Dedifferentiated amniotic fluid mesenchymal stem cell (primary cell): Measurements from ENCODE around the gene ZBTB16.

Experiments used
- DNase-seq: peaks from one replicate; pipeline ENCODE4 v3.0.0-alpha.2; 2016; ENCODE audit errors: extremely low spot score

ZBTB16 gene

GRCh38 chr11:114209904-114210303, 150.4 kb downstream of the ZBTB16 start:
- DNase-seq, result no peak

GRCh38 chr11:114211444-114212121, 152.1 kb downstream of the ZBTB16 start:
- no peak for DNase-seq

DNA sequence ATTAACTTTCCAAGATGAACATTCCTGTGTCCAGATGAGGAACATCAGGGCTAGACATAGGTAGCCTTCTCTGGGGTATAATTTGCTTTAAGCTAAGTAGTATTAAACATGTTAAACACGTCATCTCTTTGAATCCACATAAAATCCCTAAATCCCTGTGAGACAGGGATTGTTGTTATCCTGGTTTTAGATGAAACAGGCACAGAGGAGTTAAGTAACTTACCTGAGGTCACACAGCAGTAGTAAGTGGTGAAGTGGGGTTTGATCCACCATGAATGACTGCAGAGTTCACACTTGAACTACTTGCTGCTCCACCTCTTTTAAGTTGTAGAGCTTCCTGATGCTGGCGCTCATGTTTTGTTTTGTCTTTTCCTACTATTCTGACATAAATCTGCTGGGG, 154.1 kb downstream of the ZBTB16 start:
- no peak for DNase-seq

- DNase-seq, result no peak
Observed at GRCh38 chr11:114215428-114215827, 155.9 kb downstream of the ZBTB16 start.

- no peak for DNase-seq
Observed at GRCh38 chr11:114215871-114216795, 156.6 kb downstream of the ZBTB16 start.

- DNase-seq, result no peak
Observed at GRCh38 chr11:114216796-114217180, 157.3 kb downstream of the ZBTB16 start.

- no peak for DNase-seq
Observed at GRCh38 chr11:114218508-114218907, 159.0 kb downstream of the ZBTB16 start.

GRCh38 chr11:114219559-114220349, 160.2 kb downstream of the ZBTB16 start:
- DNase-seq, result no peak

GRCh38 chr11:114221037-114221436, 161.5 kb downstream of the ZBTB16 start:
- no peak for DNase-seq

- no peak for DNase-seq
Observed at GRCh38 chr11:114225661-114226060, 166.2 kb downstream of the ZBTB16 start.

GRCh38 chr11:114226356-114226755, 166.8 kb downstream of the ZBTB16 start:
- DNase-seq, result no peak

DNA sequence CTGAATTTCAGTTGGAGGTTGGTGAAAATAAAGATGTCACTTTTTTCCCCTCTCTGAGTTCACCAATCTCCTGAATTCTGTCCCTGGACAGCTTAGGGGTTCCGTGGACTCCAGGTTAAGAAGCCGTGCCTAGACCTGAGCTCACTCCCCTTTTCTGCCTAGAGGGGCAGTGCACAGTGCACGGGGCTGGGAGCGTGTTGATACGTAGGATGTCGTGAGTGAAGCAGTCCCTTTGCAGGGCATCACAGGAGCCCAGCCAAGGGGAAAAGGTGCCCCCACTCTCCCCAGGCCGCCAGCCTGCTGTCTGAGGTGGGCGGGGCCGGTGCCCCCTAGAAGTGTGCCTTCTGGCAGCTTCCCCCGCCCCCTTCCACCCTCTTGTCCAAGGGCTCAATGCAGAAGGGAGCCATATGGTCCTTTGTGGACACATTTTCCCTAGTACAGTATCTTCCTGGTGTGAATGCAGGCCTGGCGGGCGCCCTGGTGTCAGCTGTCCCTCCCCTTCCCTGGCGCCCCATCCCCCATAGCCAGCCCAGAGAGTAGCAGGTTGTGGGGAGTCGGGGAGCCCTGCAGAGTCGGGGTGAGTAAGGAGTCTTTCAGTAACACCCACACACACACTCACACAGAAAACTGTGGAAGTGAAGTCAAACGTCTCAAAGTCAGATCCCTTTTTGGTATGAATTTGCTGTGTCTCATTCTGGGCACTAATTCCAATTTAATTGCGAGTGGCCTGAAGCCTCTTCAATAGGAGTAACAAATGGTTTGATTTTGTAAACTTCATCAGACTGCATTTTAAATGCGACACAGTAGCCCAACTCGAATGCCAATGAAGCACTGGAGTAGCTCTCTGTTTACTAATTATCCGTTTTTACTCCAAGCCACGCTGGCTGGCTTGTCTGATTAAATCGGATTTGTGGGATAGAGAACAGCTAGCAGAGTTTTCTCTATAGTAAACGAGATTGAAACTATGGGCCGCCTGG, 169.2 kb downstream of the ZBTB16 start:
- no peak for DNase-seq

DNA sequence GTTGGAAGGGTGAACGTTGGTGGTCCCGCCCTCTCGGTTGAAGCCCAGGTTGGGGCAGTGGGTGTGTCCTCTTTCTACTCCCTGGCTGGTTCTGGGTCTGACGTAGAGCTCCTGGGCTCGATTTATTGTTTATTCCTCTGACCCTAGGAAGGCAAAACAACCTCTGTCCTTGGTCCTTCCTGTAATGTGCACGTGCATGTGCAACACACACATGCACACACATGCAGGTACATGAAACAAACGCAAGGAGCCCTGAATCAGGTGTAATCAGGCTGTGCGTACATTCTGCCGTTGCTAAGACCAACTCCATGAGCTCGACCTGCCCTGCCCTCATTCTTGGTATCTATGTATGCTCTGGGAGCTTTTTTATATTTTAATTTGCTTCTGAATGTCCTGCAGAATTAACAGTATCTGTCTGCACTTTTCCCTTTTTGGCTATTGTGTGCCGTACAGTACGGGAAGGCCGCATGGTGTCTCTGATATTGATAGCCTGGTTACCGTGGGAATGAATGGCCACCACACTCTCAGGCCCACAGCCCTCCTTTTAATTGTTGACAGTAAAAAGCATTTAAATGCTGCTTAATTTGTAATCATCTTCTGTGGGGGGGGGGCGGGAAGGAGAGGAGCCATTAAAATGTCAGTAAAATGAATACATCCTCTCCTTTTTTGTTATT, 170.7 kb downstream of the ZBTB16 start:
- DNase-seq, result no peak

- no peak for DNase-seq
Observed at GRCh38 chr11:114232400-114233059, 173.0 kb downstream of the ZBTB16 start.

- no peak for DNase-seq
Observed at GRCh38 chr11:114233755-114234154, 174.2 kb downstream of the ZBTB16 start.

DNA sequence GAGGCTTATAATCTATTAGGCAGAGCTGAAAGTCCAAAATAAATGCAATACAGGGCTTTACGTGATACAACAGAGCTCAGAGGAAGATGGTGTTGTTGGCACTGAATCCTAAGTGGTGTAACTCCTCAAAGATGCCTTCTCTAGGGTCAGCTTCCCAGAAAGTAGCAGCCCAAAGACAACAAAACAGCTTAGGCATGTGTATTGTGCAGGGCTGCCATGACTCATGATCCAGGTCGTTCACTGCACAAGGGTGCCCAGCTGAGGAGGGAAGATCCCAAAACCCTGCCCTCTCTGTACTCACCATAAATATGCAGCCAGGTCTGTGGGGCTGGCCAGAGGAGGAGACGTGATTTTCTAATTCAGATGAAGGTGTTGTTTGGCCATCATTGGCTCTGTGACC, 177.3 kb downstream of the ZBTB16 start:
- DNase-seq, result no peak

- no peak for DNase-seq
Observed at GRCh38 chr11:114237321-114238280, 178.1 kb downstream of the ZBTB16 start.

DNA sequence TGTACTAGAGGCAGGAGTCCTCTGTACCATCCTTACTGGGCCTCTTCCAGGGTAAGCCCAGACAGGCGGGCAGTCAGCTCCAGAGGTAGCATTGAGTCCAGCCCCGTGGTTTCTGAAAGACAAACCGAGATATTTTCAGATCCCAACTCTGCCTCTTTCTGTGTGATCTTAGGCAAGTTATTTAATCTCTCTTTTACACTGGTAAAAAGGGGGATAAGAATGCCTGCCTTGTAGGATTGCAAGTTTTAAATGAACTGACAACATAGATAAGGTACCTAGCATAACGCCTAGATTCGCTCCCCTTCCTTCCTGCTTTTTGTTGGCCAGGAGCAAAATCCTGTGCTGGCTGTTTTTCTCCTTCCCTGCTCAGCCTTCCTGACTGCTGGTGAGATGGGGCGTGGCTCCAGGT, 180.2 kb downstream of the ZBTB16 start:
- no peak for DNase-seq

- DNase-seq, result no peak
Observed at GRCh38 chr11:114242032-114242431, 182.5 kb downstream of the ZBTB16 start.
